Esophagus squamous epithelium (tissue), 5 donors: ENCODE results near the gene NR1D2. TPM values are rescaled to one million over a fixed set of nuclear protein-coding genes. Genes with fewer than 3 reads are reported as not detected.
"Not testable (repeated sequence)": the region's sequence is repeated elsewhere in the genome, so short reads cannot be mapped to it uniquely, and the experiment has no call there.

Source experiments
- DNase-seq: peaks from one replicate; lab custom pipeline; 2025; lab: John Stamatoyannopoulos, UW
- H3K27ac ChIP-seq, 4 donors: fragments of 200-600 bp; sonication (generic); one replicate each; pipeline ENCODE4 v1.5.1; 2016 to 2019; ENCODE audit warnings: mild to moderate bottlenecking in 1 of 4
- H3K27me3 ChIP-seq, 4 donors: fragments of 200-600 bp; sonication (generic); 1 replicate in 3 of 4; 2 replicates in 1 of 4; pipeline versions ENCODE4 v1.5.1 to v1.6.0; 2017 to 2021; ENCODE audit warnings: antibody characterized with exemption in 1 of 4
- H3K36me3 ChIP-seq, 3 donors: fragments of 200-600 bp; sonication (generic); one replicate each; pipeline ENCODE4 v1.5.1; 2016 to 2019
- H3K4me1 ChIP-seq, 3 donors: fragments of 200-600 bp; sonication (generic); one replicate each; pipeline ENCODE4 v1.5.1; 2017 to 2019
- H3K4me3 ChIP-seq, 4 donors: fragments of 200-600 bp; sonication (generic); 1 replicate in 3 of 4; 2 replicates in 1 of 4; pipeline ENCODE4 v1.5.1; 2016 to 2019; ENCODE audit warnings: mild to moderate bottlenecking in 2 of 4, moderate library complexity in 1 of 4
- H3K9me3 ChIP-seq, 3 donors: fragments of 200-600 bp; sonication (generic); one replicate each; pipeline ENCODE4 v1.5.1; 2016 to 2019
- CTCF ChIP-seq, 6 experiments: fragments of 450-650 bp in 4 of 6; fragments of 200-600 bp in 2 of 6; sonication (generic) in 2 of 6; IDR thresholded peaks; one replicate each; pipeline ENCODE4 v1.5.1; 2016 to 2019; ENCODE audit warnings: antibody characterized with exemption in 6 of 6, mild to moderate bottlenecking in 4 of 6, moderate library complexity in 4 of 6
- POLR2A ChIP-seq, 4 donors: fragments of 450-650 bp; IDR thresholded peaks; one replicate each; pipeline ENCODE4 v1.6.1; 2017; ENCODE audit warnings: antibody characterized with exemption in 4 of 4, mild to moderate bottlenecking in 4 of 4, moderate library complexity in 3 of 4
- WGBS, 2 donors: methylation state at CpG; one replicate each; pipeline ENCODE4 v1.1.5; 2018; 5-methylcytosine and 5-hydroxymethylcytosine counted together
- intact Hi-C: fragments of 100-400 bp; cut with DNase I; formaldehyde crosslinking; loops from one replicate; pipeline ENCODE4 v1.15.0; 2022
- total RNA-seq, 4 donors: library from RNA; depleted of rRNA; stranded (reverse); fragments of >200 nt; gene quantifications; one replicate each; pipeline ENCODE4 v1.1.0, GENCODE V29; 2016
- donor health status: DM: yes; HTN: yes; CAD: no.

The NR1D2 gene
- total RNA-seq, 4 donors from 2014 or later: 10.8 to 34.0 (median 11.6) TPM

DNA sequence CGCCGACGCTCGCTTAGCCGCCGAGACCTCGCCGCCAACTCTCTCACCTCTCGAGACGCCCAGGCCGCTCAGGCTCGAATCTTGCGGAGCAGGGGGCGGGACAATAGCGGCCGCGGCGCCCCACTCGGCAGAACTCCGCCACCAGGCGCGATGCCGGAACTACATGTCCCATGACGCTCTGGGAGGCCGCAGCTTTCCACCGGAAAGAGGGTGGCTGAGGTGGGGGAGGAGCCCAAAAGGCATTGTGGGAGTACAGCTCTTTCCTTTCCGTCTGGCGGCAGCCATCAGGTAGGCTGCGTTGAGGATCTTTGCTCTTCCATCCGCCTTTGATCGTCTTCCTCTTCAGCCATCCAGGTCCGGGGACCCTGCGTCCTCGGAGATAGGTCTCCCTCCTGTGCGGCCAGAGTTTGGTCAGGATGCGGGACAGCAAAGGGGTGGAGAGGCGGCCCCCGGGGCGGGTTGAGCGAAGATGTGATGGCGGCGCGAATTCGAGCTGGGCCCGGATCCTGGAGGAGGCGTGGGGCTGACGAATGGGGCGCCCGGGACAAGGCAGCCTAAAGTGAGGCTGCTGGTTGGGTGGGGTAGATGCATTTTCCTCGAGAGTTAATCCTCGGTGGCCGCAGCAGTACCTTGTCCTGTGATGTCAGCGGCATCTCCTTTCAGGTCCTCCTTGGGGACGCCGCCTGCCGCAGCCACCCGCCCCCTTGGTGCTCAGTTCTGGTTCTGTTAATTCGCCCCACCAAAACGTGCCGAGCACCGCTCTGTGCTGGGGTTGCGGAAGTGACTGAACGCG is 28.0 kb upstream of the NR1D2 start, which contains the start of the genes NKIRAS1 and RPL15:
Gene NKIRAS1 (minus strand): TSS at position 105 of the 793 bp plus-strand sequence. CDS start 6,086 bp downstream, outside the sequence.
Gene RPL15 (plus strand): TSS at position 247 of the 793 bp plus-strand sequence. CDS start 728 bp downstream, outside the sequence.
- WGBS, 2 donors: 0% methylated on average over 19 to 22 of the region's 64 CpGs
- H3K4me3 ChIP-seq: peak within 1 kb of the TSS; percentile 90 to 96 (median 95)
- DNase-seq: peak; percentile 85
- peaks cover 0 to 43% (median 0%) of the 10 kb centered on the region in 3 donors for H3K36me3 ChIP-seq
- H3K4me1 ChIP-seq: peaks cover 15 to 57% (median 19%) of the 10 kb centered on the region in 3 donors
- H3K27ac ChIP-seq: peak within 1 kb of the TSS; percentile 97 to 99 (median 98)
- no peaks in the 10 kb centered on the region for H3K27me3 ChIP-seq
- intact Hi-C loops: no loop called here
- no peaks in the 10 kb centered on the region for H3K9me3 ChIP-seq
- TF ChIP-seq POLR2A (IDR thresholded peaks at IDR 0.05) (peak in 3 of 4 donors; percentile 87 to 98 (median 96)), CTCF (IDR thresholded peaks at IDR 0.05) (peak; percentile 44 to 90 (median 70))

- DNase-seq, H3K9me3 ChIP-seq, H3K27me3 ChIP-seq, intact Hi-C loops: not testable (repeated sequence)
- H3K4me1 ChIP-seq: peaks cover 15 to 57% (median 19%) of the 10 kb centered on the region in 3 donors
- H3K27ac ChIP-seq: peak overlapping the region; percentile 97 to 99 (median 98)
- 0 to 3% methylated on average over 7 to 11 of the region's 21 CpGs for WGBS, 2 donors
- H3K36me3 ChIP-seq: peaks cover 0 to 50% (median 0%) of the 10 kb centered on the region in 3 donors
- peak overlapping the region; percentile 90 to 96 (median 95) for H3K4me3 ChIP-seq
Observed at GRCh38 chr3:23917679-23918303, 27.3 kb upstream of the NR1D2 start.

DNA sequence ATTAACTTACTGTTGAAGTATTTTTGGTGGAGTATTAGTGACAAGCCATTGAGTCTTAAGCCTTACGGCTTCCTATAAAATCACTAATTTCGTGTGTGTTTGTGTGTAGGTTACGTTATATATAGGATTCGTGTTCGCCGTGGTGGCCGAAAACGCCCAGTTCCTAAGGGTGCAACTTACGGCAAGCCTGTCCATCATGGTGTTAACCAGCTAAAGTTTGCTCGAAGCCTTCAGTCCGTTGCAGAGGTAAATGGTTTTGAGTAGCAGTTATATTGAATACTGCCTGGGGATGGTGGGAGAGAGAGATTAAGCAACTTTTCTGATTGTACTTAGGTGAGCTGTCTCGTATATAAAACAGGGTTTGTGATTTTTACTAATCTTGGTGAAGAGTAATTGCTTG is 26.8 kb upstream of the NR1D2 start:
- 18 to 19% methylated on average over 12 of the region's 12 CpGs for WGBS, 2 donors
- intact Hi-C loops, H3K27me3 ChIP-seq, H3K9me3 ChIP-seq, DNase-seq: not testable (repeated sequence)
- H3K36me3 ChIP-seq: peaks cover 0 to 52% (median 0%) of the 10 kb centered on the region in 3 donors
- peaks cover 15 to 57% (median 19%) of the 10 kb centered on the region in 3 donors for H3K4me1 ChIP-seq
- peak overlapping the region; percentile 97 to 99 (median 98) for H3K27ac ChIP-seq
- peak overlapping the region; percentile 90 to 96 (median 95) for H3K4me3 ChIP-seq

DNA sequence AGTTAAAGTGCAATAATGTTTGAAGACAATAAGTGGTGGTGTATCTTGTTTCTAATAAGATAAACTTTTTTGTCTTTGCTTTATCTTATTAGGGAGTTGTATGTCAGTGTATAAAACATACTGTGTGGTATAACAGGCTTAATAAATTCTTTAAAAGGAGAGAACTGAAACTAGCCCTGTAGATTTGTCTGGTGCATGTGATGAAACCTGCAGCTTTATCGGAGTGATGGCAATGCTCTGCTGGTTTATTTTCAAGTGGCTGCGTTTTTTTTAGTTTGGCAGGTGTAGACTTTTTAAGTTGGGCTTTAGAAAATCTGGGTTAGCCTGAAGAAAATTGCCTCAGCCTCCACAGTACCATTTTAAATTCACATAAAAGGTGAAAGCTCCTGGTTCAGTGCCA is 25.5 kb upstream of the NR1D2 start:
- DNase-seq: no peak
- H3K27ac ChIP-seq: no peak overlapping the region
- intact Hi-C loops: no loop called here
- H3K27me3 ChIP-seq: no peaks in the 10 kb centered on the region
- H3K36me3 ChIP-seq: peaks cover 0 to 59% (median 0%) of the 10 kb centered on the region in 3 donors
- H3K4me1 ChIP-seq: peaks cover 15 to 49% (median 19%) of the 10 kb centered on the region in 3 donors
- TF ChIP-seq CTCF (IDR thresholded peaks at IDR 0.05): no peak
- TF ChIP-seq POLR2A (IDR thresholded peaks at IDR 0.05): no peak
- no peak overlapping the region for H3K4me3 ChIP-seq
- H3K9me3 ChIP-seq: no peaks in the 10 kb centered on the region
- 53 to 75% methylated on average over 2 of the region's 2 CpGs for WGBS, 2 donors

DNA sequence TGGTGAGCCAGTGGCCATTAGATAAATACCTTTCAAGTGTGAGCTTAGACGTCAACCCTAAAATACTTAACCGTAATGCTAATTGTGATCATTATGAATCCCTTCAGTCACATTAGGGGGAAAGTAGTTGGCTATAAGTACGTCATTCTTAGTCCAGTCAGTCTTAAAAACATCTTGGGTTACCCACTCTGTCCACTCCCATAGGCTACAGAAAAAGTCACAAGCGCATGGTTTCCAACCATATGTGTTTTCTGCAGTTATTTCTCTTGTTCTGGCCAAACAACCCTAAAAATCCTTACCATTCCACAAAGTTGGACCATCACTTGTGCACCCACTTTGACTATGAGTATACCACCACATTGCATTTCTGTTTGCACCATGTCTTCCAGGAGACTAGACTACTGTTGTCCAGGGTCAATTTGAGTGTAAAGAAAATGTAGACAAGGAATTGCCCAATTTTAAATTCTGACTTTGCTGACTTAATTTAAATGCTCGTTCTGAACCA is 24.9 kb upstream of the NR1D2 start:
- Histone ChIP-seq H3K36me3 (peaks cover 0 to 59% (median 0%) of the 10 kb centered on the region in 3 donors), H3K4me1 (peaks cover 14 to 44% (median 15%) of the 10 kb centered on the region in 3 donors), H3K27ac (no peak overlapping the region), H3K27me3 (no peaks in the 10 kb centered on the region), H3K4me3 (no peak overlapping the region), H3K9me3 (no peaks in the 10 kb centered on the region)
- intact Hi-C loops: no loop called here
- 76 to 81% methylated on average over 5 of the region's 5 CpGs for WGBS, 2 donors
- DNase-seq: no peak
- TF ChIP-seq CTCF (IDR thresholded peaks at IDR 0.05): no peak
- TF ChIP-seq POLR2A (IDR thresholded peaks at IDR 0.05): no peak
